HEK293 (cell line): ENCODE results near the gene LEPR.

Experiments
- CTCF ChIP-seq: fragments of 450-650 bp; formaldehyde crosslinking; IDR thresholded peaks from 2 replicates; pipeline ENCODE4 v1.5.1; 2016; ENCODE audit warnings: missing biosample characterization, missing genetic modification characterization
- HOXA7 ChIP-seq: sonication (generic); formaldehyde crosslinking; IDR thresholded peaks from 2 replicates; pipeline ENCODE4 v1.8.1; 2022; ENCODE audit warnings: missing genetic modification reagents, borderline replicate concordance
- PRDM6 ChIP-seq: fragments of 450-650 bp; formaldehyde crosslinking; IDR thresholded peaks from 2 replicates; pipeline ENCODE4 v1.5.1; 2017; ENCODE audit warnings: missing biosample characterization, missing genetic modification characterization
- RBAK ChIP-seq: fragments of 450-650 bp; formaldehyde crosslinking; IDR thresholded peaks from 2 replicates; pipeline ENCODE4 v1.5.1; 2016; ENCODE audit warnings: missing biosample characterization, missing genetic modification characterization
- SETDB1 ChIP-seq: IDR thresholded peaks from one replicate; pipeline ENCODE4 v1.6.1; 2017; ENCODE audit warnings: mild to moderate bottlenecking, low read length, moderate library complexity, mixed read lengths; ENCODE audit not compliant: insufficient read length
- YY1 ChIP-seq: fragments of 450-650 bp; formaldehyde crosslinking; IDR thresholded peaks from 2 replicates; pipeline ENCODE4 v1.5.1; 2018; ENCODE audit warnings: missing biosample characterization, missing genetic modification characterization
- ZNF175 ChIP-seq: fragments of 450-650 bp; formaldehyde crosslinking; IDR thresholded peaks from 2 replicates; pipeline ENCODE4 v1.5.1; 2016; ENCODE audit warnings: missing biosample characterization, missing genetic modification characterization
- ZNF548 ChIP-seq: fragments of 450-650 bp; formaldehyde crosslinking; IDR thresholded peaks from 2 replicates; pipeline ENCODE4 v1.5.1; 2016; ENCODE audit warnings: missing biosample characterization, missing genetic modification characterization
- ZNF580 ChIP-seq: fragments of 450-650 bp; formaldehyde crosslinking; IDR thresholded peaks from 2 replicates; pipeline ENCODE4 v1.5.1; 2016; ENCODE audit warnings: missing biosample characterization, missing genetic modification characterization

GRCh38 chr1:65459397-65459768 is 38.9 kb downstream of the LEPR start:
- no peak for TF ChIP-seq PRDM6 (tag by site-specific recombination)
- TF ChIP-seq ZNF580 (tag by site-specific recombination): no peak
- TF ChIP-seq ZNF175 (tag by site-specific recombination): no peak
- TF ChIP-seq SETDB1: no peak
- no peak for TF ChIP-seq CTCF
- TF ChIP-seq RBAK (tag by site-specific recombination): no peak
- no peak for TF ChIP-seq HOXA7 (CRISPR knock-in tag)
- no peak for TF ChIP-seq ZNF548
- no peak for TF ChIP-seq YY1 (tag by site-specific recombination)
